IPS-18c (cell line): ENCODE results near the gene DCN.

Experiments
- H3K4me3 ChIP-seq: 2 replicates; pipeline ENCODE4 v1.7.0; 2013; ENCODE audit warnings: low read depth, mild to moderate bottlenecking, low read length, moderate library complexity; ENCODE audit not compliant: insufficient read depth
- H3K9me3 ChIP-seq: one replicate; pipeline ENCODE4 v1.6.1; 2013; ENCODE audit warnings: mild to moderate bottlenecking, low read length, moderate library complexity; ENCODE audit not compliant: control insufficient read depth, insufficient read depth

DCN gene

GRCh38 chr12:91098461-91098860, 84.2 kb downstream of the DCN start:
- H3K9me3 ChIP-seq, result no peaks in the 10 kb centered on the region
- H3K4me3 ChIP-seq, result no peak overlapping the region

DNA sequence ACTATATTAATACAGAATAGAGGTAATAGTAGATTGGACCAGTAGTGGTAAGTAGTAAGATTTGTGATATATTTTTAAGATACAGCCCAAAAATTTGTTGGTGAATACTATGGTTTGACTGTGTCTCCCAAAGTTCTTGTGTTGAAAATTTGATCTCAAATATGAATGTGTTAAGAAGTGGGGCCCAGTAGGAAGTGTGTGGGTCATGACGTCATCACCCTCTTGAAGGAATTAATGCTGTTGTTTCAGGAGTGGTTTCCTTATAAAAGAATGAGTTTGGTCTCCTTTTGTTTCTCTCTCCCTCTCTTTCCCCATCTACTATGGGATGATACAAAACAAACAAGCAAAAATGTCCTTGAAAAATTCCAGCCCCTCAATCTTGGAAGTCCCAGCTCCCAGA, 87.7 kb downstream of the DCN start:
- no peaks in the 10 kb centered on the region for H3K9me3 ChIP-seq
- no peak overlapping the region for H3K4me3 ChIP-seq

- Histone ChIP-seq H3K9me3 (no peaks in the 10 kb centered on the region), H3K4me3 (no peak overlapping the region)
These were observed 88.5 kb downstream of the DCN start for GRCh38 chr12:91094032-91094662.

- no peaks in the 10 kb centered on the region for H3K9me3 ChIP-seq
- no peak overlapping the region for H3K4me3 ChIP-seq
These were observed 89.3 kb downstream of the DCN start for GRCh38 chr12:91093341-91093740.

- no peak overlapping the region for H3K4me3 ChIP-seq
- H3K9me3 ChIP-seq, result no peaks in the 10 kb centered on the region
These were observed 90.5 kb downstream of the DCN start for GRCh38 chr12:91091916-91092715.
